NCI-H2081 treated with DMSO at 0.1 percent for 48 hours (cell line): ENCODE data around the gene ACAD8.

Experiments
- DNase-seq: peaks from one replicate; lab custom pipeline; 2025; lab: John Stamatoyannopoulos, UW

Gene ACAD8

GRCh38 chr11:134253188-134253993 is at the start of gene ACAD8, which contains the start of gene THYN1:
Gene ACAD8, plus strand, starts transcription at chr11:134253568. Its CDS starts 33 bp downstream, at chr11:134253601.
Gene THYN1, minus strand, starts transcription at chr11:134253352. Its CDS starts 470 bp downstream, at chr11:134252882.
- DNase-seq = peak; percentile 89

GRCh38 chr11:134205729-134206128 is 47.6 kb upstream of the ACAD8 start:
- DNase-seq = no peak

DNA sequence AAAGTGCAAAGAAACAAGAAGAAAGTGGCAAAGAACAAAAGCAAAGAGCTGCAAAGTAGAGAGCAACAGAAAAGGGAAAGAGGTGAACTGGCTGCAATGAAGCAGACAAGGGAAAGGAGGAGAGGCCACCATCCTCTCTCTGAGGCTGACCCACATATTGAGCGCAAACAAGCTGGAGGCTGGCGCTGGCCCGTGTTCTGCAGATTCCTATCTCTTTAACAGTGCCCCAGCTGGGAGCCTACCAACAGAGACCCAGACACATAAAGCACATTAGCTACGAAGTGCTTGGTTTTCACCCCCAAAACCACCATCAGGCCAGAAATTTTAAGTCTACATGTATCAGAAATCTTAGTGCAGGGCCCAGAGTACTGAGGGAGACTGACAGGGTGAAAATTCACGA is 47.2 kb upstream of the ACAD8 start:
- no peak for DNase-seq

DNA sequence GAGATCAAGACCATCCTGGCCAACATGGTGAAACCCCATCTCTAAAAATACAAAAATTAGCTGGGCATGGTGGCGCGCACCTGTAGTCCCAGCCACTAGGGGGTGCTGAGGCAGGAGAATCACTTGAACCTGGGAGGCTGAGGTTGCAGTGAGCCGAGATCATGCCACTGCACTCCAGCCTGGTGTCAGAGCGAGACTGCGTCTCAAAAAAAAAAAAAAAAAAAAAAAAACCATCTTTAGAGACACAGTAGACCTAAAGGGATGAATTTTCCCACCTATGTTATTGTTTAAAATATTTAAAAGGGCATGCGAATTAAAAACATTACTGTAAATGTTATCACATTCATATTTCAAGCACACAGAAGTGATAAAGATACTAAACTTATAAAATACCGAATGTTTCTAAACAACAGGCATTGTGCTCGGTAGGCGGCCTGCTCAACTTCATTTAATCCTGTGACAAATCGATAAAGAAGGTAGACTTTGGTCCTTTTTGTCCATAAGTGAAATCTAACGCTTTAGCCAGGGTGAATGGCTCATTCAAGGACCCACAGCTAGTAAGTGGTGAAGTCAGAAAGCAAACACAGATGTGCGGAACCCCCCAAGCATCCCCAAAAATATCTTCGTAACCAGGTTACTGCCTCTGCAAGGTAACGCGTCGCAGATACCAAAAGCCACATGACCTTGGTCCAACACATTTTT is 45.7 kb upstream of the ACAD8 start:
- DNase-seq = no peak

GRCh38 chr11:134215836-134216235 is 37.5 kb upstream of the ACAD8 start:
- DNase-seq = no peak

- DNase-seq = no peak
Observed at GRCh38 chr11:134216816-134217215, 36.6 kb upstream of the ACAD8 start.

DNA sequence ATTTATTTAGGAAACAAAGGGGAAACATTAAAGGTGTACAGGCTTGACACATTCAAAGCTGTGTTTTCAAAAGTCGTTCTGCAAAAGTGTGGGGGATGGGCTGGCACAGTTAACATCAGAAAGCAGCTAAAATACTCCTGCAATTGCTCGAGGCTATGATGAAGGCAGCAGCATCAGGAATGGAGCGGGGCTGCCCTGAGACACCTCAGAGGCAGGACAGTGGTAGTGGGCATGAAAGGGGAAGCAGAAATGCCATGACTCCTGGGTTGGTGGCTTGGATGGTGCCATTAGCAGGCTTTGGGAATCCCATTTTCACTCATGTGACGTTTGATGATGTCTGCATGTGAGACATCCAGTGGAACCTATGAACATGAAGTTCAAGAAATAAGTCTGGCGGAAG is 30.2 kb upstream of the ACAD8 start:
- no peak for DNase-seq

GRCh38 chr11:134223836-134224709 is 29.3 kb upstream of the ACAD8 start, which contains the start of the genes NCAPD3 and VPS26B:
Gene NCAPD3, minus strand, starts transcription at chr11:134223967. Its CDS starts 41 bp downstream, at chr11:134223926.
Gene VPS26B, plus strand, starts transcription at chr11:134224671. Its CDS starts 452 bp downstream, at chr11:134225123.
- DNase-seq = peak; percentile 93

GRCh38 chr11:134224710-134225664 is 28.4 kb upstream of the ACAD8 start:
- DNase-seq = peak; percentile 43

GRCh38 chr11:134226806-134227325 is 26.5 kb upstream of the ACAD8 start:
- no peak for DNase-seq

- DNase-seq = no peak
Observed at GRCh38 chr11:134228625-134229024, 24.7 kb upstream of the ACAD8 start.

GRCh38 chr11:134229126-134229790 is 24.1 kb upstream of the ACAD8 start:
- no peak for DNase-seq

- no peak for DNase-seq
Observed at GRCh38 chr11:134230339-134230738, 23.0 kb upstream of the ACAD8 start.

DNA sequence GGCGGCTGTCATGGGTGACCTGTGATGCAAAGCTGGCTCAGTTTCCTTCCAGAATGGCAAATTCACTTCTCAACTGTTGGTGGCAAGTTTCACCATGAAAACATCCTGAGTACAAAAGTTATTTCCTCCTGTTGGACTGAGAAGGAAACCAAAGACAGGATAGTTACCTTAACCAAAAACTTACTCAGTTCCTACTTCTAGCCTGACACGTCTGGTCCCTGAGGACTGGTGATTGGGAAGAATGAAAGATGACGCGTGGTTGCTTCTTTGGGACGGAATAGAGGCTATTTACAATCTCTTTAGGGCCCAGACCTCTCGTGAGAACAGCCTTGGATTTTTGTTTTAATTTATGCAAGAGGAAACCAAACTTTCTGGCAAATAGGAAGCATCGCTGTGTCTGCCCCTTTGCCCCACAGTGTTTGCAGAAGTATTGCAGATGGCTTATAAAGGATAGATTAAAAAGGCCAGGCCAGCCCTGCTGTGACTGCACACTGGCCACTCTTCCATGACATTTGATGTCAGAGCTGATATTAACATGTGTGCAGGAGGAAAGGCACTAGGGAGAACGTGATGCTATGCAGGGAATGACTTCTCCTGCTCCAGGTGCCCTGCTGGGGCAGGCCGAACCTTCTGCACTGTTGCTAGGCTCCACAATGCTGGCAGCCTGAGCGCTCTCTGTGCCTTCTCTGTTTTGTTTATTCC is 21.3 kb upstream of the ACAD8 start:
- DNase-seq = no peak

DNA sequence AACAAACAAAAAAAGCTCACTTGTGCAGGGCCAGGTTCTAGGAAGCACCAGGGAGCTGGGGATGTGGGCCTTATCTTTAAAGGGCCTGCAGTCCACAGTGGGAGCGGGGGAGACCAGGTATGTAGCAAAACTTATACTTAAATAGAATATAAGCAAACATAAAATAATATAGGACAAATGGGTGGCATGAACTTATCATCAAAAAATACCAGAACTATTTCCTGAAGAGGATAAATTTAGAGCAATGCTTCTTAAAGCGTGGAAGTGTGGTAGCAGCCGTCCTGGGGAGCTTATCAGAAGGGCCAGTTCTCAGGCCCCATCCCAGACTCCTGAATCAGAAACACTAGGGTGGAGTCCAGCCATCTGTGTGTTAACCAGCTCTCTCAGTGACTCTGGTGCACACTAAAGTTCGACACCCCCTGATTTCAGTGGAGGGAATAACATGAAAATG is 19.6 kb upstream of the ACAD8 start:
- DNase-seq = no peak

DNA sequence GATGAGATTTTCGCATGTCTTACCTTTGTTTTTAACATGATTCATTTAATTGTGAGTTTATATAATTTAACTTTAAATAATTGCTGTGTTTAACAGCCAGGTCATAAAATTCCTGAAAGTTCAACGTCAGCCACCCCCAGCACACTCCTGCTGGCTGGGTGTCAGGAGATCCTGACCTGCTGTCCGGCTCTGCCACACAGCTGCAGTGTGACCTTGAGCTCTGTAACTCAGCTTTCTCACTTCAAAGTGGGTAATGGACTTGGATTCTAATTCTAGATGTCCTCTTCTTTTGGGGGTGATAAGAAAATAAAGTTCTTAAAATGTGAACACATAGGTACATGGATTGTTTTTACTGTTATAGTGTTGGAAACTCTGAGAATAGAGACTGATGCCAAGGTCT is 18.0 kb upstream of the ACAD8 start:
- DNase-seq = no peak

DNA sequence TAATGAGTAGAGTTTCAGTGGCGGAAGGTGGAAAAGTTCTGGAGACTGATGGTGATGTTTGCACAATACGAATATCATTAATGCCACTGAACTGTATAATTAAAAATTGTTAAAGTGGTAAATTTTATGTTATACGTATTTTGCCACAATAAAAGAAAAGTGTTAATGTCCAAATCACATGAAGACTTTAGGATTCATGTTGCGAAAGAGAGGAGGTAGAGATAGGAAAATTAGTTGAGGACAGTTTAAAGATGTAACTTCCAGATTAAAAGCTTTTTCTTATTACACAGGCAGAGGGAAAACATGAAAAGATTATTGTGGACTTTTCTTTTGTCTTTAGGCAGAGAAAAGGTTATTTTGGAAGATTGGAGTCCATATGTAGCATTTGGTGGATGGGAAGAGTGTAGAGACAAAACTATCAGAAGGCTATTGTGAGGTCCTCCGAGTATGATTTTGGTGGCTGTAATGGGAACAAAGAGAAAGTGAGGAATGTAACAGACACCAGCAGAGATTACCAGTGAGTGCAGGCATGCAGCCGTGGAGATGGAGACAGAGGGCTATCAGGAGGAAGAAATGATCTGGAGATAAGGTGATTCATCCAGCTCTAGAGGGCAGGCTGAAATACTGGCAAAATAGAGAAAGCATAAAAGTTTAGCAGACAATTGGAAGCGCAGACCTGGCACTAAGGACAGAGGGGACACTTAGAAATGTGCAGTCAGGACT is 16.4 kb upstream of the ACAD8 start:
- no peak for DNase-seq

GRCh38 chr11:134237557-134237922 is 15.8 kb upstream of the ACAD8 start:
- DNase-seq = no peak

DNA sequence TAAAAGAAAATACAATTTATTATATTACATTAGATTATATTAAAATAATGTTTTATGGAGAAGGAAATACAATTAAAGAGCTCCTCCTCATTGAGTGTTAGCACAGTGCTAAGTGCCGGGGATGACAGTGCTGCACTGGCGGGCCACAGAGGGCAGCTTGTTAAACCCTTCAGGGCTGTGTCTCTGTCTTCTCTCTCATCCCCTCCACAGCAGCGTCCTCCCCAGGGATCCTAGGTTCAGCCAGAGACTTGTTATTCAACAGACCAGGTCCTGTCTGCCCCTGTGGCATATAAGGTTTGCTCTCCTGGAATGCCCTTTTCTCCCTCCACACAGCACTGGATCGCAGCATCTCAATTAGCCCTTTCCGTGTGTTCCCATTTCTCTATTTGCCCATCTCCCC is 14.4 kb upstream of the ACAD8 start:
- DNase-seq = no peak
